Stimulated activated CD8-positive, alpha-beta memory T cell treated with anti-CD3 and anti-CD28 coated beads, Interleukin-12 subunit alpha, Interleukin-12 subunit beta, amount 100 ng/mL, for 1 hour (primary cell): ENCODE measurements around the gene SPOUT1.
A peak's percentile ranks its signal among the peaks of the same experiment; 100 is the strongest.

Experiments
- DNase-seq: peaks from one replicate; pipeline ENCODE4 v3.0.0-alpha.2; 2020; ENCODE audit warnings: low read depth

The SPOUT1 gene

DNA sequence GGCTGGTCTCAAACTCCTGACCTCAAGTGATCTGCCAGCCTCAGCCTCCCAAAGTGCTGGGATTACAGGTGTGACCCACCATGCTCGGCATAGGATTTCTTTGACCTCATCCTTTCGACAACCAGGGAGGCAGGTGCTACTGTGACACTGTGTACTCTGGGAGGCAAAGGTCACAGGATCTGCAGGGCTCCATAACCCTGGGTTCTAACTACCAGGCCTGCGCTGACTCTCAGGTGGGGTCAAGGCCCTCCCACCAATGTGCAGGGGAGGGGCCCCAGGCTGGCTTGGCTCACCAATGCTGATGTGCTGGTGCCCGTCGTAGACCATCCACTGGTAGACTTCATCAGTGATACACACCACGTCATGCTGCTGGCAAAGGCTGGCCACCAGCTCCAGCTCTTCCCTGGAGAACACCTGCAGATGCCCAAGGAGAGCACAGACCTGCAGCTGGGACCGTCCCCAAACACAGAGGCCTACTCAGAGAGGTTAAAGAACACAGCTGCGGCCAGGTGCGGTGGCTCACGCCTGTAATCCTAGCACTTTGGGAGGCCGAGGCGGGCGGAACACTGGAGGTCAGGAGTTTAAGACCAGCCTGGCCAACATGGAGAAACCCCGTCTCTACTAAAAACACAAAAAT, 7.0 kb upstream of the SPOUT1 start:
- no peak for DNase-seq

DNA sequence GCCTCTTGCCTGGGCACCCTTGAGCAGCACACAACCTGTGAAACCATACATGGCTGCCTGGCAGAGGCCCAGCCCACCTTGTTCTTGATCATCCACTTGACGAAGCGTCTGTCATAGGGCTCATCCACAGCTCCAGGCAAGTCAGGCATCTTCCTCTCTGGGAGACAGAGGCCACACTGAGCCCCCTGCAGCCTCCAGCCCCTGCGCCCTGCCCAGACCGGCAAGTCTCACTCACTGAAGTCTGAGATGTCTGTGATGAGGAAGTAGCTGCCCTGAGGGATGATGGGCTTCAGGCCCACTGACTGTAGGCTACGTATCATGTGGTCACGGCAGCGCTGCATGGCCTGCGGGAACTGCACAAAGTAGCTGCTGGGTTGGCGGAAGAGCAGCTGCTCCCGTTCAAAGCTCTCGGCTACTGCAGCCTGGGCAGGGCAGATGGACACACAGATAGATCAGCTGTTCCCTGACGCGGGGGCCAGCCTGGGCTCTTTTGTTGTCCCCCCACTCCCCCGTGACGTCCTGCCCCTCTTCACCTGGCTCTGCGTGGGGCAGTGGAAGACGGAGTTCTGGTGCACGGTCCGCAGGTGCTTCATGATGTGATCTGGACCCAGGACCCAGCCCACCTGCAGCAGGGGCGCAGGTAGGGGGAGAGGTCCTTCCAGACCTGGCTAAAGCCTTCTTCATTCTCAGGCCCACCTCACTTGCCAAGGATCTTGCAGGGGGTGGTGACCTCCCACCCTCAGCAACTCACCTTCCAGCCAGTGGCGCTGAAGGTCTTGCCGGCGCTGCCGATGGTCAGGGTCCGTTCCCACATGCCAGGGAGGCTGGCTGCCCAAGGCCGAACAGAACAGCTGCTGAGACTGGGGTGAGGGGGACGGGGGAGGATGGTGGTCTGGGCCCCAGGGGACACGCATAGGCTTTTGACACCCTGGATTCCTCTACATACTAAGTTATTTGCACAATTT, 5.9 kb upstream of the SPOUT1 start:
- no peak for DNase-seq

DNA sequence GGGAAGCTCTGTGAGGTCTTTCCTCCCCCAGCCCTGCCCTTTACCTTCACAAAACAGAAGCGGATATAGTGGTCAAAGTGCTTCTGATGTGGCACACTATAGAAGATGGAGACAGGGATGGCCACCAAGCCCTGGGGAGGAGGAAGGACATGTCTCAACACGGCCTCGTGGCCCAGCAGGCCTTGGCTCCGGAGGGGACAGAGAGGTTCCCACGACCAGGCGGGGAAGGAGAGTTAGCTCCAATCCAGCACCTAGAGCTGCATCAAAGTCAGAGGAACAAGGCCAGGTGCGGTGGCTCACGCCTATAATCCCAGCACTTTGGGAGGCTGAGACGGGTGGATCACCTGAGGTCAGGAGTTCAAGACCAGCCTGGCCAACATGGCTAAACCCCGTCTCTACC, 4.1 kb upstream of the SPOUT1 start:
- no peak for DNase-seq

DNA sequence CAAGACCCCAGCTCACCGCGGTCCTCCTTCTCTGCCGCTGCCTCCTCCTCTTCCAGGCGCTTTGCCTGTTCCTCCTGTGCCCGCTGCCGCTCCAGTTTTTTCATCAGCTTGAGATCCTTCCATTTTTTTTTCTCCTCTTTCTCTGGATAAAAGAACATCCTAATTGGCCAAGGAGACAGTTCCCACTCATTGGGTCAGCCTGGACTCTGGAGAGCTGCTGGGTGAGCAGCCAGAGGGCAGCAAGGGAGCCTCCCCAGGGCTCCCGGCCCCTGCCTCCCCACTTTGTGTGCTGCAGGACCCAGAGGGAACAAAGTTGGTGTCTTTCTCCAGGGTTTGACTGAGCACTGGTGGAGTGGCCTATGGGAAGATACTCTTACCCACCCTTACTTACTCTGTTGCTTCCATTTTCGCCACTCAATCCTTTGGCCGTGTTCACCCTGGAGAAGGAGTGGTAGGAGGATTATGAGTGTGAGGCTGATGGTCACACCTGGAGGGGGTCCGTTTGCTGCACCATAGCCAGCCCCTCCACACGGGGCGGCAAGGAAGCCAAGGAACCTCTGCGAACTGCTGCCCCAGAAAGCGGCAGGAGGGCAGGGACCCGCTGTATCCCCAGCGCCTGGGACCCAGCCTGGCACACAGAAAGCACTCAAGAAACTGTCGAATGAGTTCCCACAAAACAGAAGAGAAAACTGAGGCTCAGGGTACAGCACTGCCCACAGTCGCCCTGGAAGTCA, 708 bp downstream of the SPOUT1 start:
- no peak for DNase-seq

- no peak for DNase-seq
Observed at GRCh38 chr9:128828267-128828666, 1.3 kb downstream of the SPOUT1 start.

GRCh38 chr9:128825923-128826700, 3.5 kb downstream of the SPOUT1 start:
- no peak for DNase-seq

DNA sequence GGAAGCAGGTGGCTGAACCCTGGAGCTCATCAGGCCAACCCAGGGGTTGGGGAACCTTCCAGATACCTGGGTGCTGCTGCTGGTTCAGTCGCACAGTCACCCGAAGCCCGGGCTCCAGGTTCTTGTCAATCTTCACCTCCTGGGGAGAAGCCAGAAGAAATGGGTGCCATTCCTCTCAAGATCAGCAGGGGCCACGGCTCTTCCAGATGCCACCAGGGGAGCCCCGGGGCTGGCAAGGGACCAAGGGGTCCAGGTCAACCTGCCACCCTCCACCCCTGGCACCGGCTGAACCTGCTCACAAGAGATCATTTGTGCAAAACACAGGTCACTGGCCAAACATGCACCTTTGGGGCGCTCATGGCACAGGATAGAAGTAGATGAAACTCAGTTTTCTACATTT, 4.7 kb downstream of the SPOUT1 start:
- no peak for DNase-seq

- DNase-seq, result no peak
Observed at GRCh38 chr9:128823903-128824406, 5.6 kb downstream of the SPOUT1 start.

GRCh38 chr9:128823362-128823902, 6.2 kb downstream of the SPOUT1 start:
- DNase-seq, result no peak

- DNase-seq, result no peak
Observed at GRCh38 chr9:128822407-128823042, 7.1 kb downstream of the SPOUT1 start.

- no peak for DNase-seq
Observed at GRCh38 chr9:128821584-128822406, 7.8 kb downstream of the SPOUT1 start.

GRCh38 chr9:128820665-128821583, 8.7 kb downstream of the SPOUT1 start:
- DNase-seq, result no peak

DNA sequence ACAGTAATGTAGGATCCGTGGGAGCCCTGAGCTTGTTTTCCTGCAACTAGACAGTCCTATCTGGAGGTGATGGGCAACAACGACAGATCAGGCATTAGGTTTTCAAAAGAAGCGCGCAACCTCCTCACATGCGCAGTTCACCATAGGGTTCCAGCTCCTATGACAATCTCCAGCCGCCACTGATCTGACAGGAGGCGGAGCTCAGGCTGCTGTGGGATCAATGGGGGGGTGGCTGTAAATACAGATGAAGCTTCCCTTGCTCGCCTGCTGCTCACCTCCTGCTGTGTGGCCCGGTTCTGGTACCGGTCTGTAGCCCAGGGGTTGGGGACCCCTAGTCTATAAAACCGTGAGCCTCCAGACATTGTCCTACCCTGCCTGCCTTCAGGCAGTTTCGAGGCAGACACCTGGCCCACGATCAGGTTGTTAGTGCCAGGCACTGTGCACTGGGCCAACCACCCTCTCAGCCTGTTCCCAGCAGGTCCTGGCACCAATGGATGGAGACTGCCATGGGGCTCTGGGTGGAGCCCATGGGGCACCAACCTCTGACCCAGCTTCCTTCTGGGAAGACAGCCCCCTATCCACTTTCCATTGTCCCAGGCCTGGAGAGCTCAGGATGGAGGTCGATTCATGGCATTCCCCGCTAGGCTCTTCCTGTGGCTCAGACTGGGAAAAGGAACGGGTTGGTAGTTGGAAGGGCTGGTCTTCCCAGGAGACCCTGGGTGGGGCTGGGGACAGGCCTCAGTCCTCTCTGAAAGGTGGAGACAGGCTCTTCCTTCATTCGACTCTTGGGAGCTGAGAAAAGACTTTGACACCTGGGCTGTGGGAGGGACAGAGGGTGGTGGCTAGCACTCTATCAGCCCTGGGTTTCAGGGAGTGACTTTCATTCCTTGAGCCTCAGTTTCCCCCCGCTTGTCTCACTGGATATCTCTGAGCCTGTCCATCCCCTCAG, 9.6 kb downstream of the SPOUT1 start:
- no peak for DNase-seq

DNA sequence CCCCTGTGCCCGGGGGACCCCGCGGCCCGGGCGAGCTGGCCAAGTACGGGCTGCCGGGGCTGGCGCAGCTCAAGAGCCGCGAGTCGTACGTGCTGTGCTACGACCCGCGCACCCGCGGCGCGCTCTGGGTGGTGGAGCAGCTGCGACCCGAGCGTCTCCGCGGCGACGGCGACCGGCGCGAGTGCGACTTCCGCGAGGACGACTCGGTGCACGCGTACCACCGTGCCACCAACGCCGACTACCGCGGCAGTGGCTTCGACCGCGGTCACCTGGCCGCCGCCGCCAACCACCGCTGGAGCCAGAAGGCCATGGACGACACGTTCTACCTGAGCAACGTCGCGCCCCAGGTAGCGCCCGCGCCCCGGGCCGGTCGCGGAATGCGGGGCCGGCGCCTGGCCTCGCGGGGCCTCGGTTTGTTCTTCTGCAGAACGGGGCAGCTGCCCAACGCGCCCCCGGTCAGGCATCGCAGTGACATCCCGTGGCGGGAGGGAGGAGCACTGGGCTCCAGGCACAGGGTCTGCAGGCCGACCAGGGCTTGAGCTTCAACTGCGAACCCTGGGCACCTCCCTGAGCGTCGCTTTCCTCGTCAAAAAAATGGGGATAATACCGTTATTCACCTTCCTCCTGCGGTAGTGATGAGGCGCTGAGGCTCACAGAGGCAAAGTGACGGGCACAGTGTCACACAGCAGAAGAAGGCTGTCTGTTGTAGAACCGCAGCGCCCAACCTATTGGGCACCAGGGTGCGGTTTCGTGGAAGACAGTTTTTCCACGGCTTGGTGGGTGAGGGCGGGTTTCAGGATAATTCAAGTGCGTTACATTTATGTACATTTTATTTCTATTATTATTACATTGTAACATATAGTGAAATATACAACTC, 10.5 kb downstream of the SPOUT1 start:
- no peak for DNase-seq

DNA sequence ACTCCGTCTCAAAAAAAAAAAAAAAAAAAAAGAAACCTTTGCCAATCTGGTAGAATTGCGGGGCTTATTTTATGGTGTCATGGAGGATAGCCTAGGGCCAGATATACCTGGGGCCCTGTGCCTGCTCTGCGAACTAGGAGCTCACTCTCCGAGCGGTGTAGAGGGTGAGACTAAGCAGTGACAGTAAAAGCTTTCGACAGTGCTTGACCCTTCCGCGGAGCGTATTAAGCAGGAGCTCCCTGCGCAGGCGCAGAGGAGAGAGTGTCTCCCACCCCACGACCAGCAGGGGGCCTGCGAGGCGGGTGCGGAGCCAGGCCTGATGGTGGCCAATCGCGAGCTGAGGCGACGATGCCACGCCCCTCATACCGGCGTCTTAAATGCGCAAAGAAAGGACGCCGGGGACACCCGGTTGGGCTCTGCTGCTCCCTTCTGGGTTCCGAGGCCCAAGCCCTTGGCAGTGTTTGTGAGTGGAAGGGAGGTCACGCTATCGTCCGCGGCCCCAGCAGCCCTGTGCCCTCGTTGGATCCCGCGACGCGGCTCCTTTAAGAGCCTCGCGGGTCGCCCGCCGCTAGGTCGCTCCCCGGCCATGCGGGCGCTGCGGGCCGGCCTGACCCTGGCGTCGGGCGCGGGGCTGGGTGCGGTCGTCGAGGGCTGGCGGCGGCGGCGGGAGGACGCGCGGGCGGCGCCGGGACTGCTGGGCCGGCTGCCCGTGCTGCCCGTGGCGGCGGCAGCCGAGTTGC, 11.3 kb downstream of the SPOUT1 start, which contains the start of gene ENDOG:
ENDOG (plus strand) TSS at position 402 of the 740 bp plus-strand sequence; CDS start at position 587, 185 bp downstream.
- DNase-seq, result peak; percentile 92

- DNase-seq, result no peak
Observed at GRCh38 chr9:128810873-128811272, 18.7 kb downstream of the SPOUT1 start.
